Upper lobe of right lung (tissue), 1 donor: ENCODE results near the gene TCF12. TPM values are rescaled to one million over a fixed set of nuclear protein-coding genes. Genes with fewer than 3 reads are reported as not detected.
A peak's percentile ranks its signal among the peaks of the same experiment; 100 is the strongest.

Experiments used
- ATAC-seq: fragments of 200-7000 bp; cut with Tn5 transposase; one replicate; pipeline ENCODE4 v1.9.1; 2020; ENCODE audit warnings: mild to moderate bottlenecking, moderate library complexity
- DNase-seq: peaks from one replicate; pipeline ENCODE4 v3.0.0-alpha.2; 2020
- H3K27ac ChIP-seq: fragments of 200-600 bp; one replicate; pipeline ENCODE4 v1.8.0; 2022
- H3K27me3 ChIP-seq: fragments of 200-600 bp; one replicate; pipeline ENCODE4 v1.8.0; 2022; ENCODE audit warnings: mild to moderate bottlenecking
- H3K36me3 ChIP-seq: fragments of 200-600 bp; one replicate; pipeline ENCODE4 v1.8.0; 2022
- H3K4me1 ChIP-seq: fragments of 200-600 bp; one replicate; pipeline ENCODE4 v1.8.0; 2022
- H3K4me3 ChIP-seq: fragments of 200-600 bp; one replicate; pipeline ENCODE4 v1.8.0; 2022; ENCODE audit warnings: mild to moderate bottlenecking
- H3K9me3 ChIP-seq: fragments of 200-600 bp; one replicate; pipeline ENCODE4 v1.8.0; 2022
- CTCF ChIP-seq: fragments of 200-600 bp; IDR thresholded peaks from one replicate; pipeline ENCODE4 v1.8.0; 2022; ENCODE audit warnings: antibody characterized with exemption
- intact Hi-C: fragments of 100-400 bp; cut with DNase I; formaldehyde crosslinking; loops from one replicate; pipeline ENCODE4 v1.11.0; 2022
- total RNA-seq: library from RNA; stranded (reverse); fragmentation: NEBNext Ultra II Directional; extraction: Animal tissue kit (Norgen Biotek cat#: 25700); gene quantifications from one replicate; pipeline ENCODE4 v1.2.1, GENCODE V29; 2021
- donor health status: DM: no; HTN: yes; CAD: no; lungs with severe emphysema.

Gene TCF12
- total RNA-seq, 1 donor from 2014 or later, result 103 TPM

- peak; percentile 84 for ATAC-seq
- DNase-seq, result no peak
- Histone ChIP-seq H3K36me3 (no peaks in the 10 kb centered on the region), H3K4me1 (peaks cover 27% of the 10 kb centered on the region), H3K9me3 (no peaks in the 10 kb centered on the region), H3K27me3 (no peaks in the 10 kb centered on the region), H3K4me3 (no peak overlapping the region), H3K27ac (no peak overlapping the region)
- peak; percentile 78 for TF ChIP-seq CTCF
- intact Hi-C loops, result no loop called here
Measured at GRCh38 chr15:57138349-57138788, 219.9 kb downstream of the TCF12 start.

DNA sequence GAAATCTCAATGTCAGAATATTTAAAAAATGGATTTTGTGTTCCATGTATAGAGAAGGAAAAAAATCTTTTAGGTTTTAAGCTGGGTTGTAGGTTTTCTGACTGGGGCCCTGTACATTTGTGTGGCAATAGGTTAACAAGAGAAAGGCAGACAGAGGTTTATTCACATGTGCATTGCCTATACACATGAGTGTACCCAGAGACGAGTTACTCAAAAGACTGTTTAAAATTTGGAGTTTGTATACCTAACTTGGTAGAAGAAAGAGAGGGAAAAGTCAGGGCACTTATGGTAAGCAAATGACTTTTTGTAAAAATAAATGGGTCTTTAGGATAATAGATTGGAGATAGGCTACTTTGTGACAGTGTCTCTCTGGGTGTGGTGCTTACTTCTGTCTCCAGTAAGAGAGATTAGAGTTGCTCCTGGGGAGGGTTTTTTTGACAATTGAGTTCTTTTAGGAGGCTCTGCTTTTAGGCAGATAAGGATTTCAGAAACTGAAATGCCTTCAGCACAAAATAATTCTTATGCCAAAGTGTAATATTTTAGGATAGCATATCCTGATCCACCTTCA is 225.2 kb downstream of the TCF12 start:
- no peak overlapping the region for H3K27ac ChIP-seq
- peaks cover 19% of the 10 kb centered on the region for H3K4me1 ChIP-seq
- H3K9me3 ChIP-seq, result no peaks in the 10 kb centered on the region
- no peaks in the 10 kb centered on the region for H3K27me3 ChIP-seq
- no peak overlapping the region for H3K4me3 ChIP-seq
- TF ChIP-seq CTCF, result no peak
- ATAC-seq (no peak), DNase-seq (no peak)
- intact Hi-C loops, result loop anchor here (10.0 kb wide), 2 partner anchors 71 to 161 kb away; no protein-coding TSS in a partner anchor
- H3K36me3 ChIP-seq, result no peaks in the 10 kb centered on the region

DNA sequence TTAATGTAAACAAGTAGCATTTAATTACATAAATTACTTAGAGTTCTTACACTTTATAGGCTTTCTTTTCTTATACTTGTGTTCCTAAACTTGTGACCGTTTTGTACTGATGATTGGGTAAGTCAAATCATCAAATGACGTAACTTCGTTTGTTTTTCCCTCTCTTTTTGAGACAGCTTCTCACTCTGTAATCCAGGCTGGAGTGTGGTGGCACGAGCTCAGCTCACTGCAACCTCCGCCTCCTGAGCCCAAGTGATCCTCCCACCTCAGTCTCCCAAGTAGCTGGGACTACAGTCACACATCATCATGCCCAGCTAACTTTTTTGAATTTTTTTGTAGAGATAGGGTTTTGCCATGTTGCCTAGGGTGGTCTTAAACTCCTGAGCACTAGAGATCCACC is 226.0 kb downstream of the TCF12 start:
- intact Hi-C loops, result loop anchor here (10.0 kb wide), 2 partner anchors 70 to 160 kb away; no protein-coding TSS in a partner anchor
- H3K4me3 ChIP-seq, result no peak overlapping the region
- no peak overlapping the region for H3K27ac ChIP-seq
- H3K4me1 ChIP-seq, result peaks cover 25% of the 10 kb centered on the region
- no peak for TF ChIP-seq CTCF
- no peaks in the 10 kb centered on the region for H3K9me3 ChIP-seq
- no peaks in the 10 kb centered on the region for H3K36me3 ChIP-seq
- H3K27me3 ChIP-seq, result no peaks in the 10 kb centered on the region
- ATAC-seq (no peak), DNase-seq (no peak)

GRCh38 chr15:57146506-57147201 is 228.2 kb downstream of the TCF12 start:
- TF ChIP-seq CTCF, result peak; percentile 80
- no peaks in the 10 kb centered on the region for H3K27me3 ChIP-seq
- H3K4me3 ChIP-seq, result no peak overlapping the region
- H3K36me3 ChIP-seq, result no peaks in the 10 kb centered on the region
- DNase-seq (no peak), ATAC-seq (peak; percentile 60)
- H3K4me1 ChIP-seq, result peaks cover 32% of the 10 kb centered on the region
- no peak overlapping the region for H3K27ac ChIP-seq
- H3K9me3 ChIP-seq, result no peaks in the 10 kb centered on the region
- intact Hi-C loops, result loop anchor here (10.0 kb wide), 2 partner anchors 68 to 158 kb away; no protein-coding TSS in a partner anchor

DNA sequence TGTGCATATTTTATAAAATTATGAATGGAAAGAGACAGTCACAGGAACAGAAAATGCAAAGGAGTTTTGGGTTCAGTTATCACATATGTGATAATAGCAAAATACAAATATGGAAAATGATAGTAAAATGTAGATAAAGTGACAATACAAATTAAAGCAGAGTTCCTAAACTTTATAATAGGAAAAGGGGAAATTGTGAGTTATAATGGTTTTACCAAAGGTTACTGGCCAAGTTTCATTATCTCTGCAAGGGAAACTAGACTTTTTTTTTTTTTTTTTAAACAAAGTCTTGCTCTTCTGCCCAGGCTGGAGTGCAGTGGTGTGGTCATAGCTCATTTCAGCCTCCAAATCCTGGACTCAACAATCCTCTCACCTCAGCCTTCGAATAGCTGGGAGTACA is 229.2 kb downstream of the TCF12 start:
- DNase-seq, result no peak
- Histone ChIP-seq H3K9me3 (no peaks in the 10 kb centered on the region), H3K4me1 (peaks cover 32% of the 10 kb centered on the region), H3K36me3 (no peaks in the 10 kb centered on the region), H3K4me3 (no peak overlapping the region), H3K27me3 (no peaks in the 10 kb centered on the region), H3K27ac (no peak overlapping the region)
- no peak for ATAC-seq
- no peak for TF ChIP-seq CTCF
- intact Hi-C loops, result loop anchor here (10.0 kb wide), 2 partner anchors 67 to 157 kb away; no protein-coding TSS in a partner anchor
